ENCODE measurements around the gene C1orf87.

The C1orf87 gene

GRCh38 chr1:60065199-60065598, 8.4 kb downstream of the C1orf87 start:
- DNase-seq (ENCODE audit: low read depth in 1 of 2, low spot score in 1 of 2): no peak

- no peak for DNase-seq (ENCODE audit: low read depth in 1 of 2, low spot score in 1 of 2)
Measured at GRCh38 chr1:60063561-60063960, 10.0 kb downstream of the C1orf87 start.

GRCh38 chr1:60059468-60059867, 14.1 kb downstream of the C1orf87 start:
- DNase-seq (ENCODE audit: low read depth in 1 of 2, low spot score in 1 of 2): no peak

- DNase-seq (ENCODE audit: low read depth in 1 of 2, low spot score in 1 of 2): no peak
Measured at GRCh38 chr1:60055336-60055735, 18.2 kb downstream of the C1orf87 start.

GRCh38 chr1:60054374-60054773, 19.2 kb downstream of the C1orf87 start:
- no peak for DNase-seq (ENCODE audit: low read depth in 1 of 2, low spot score in 1 of 2)

GRCh38 chr1:60052601-60053000, 21.0 kb downstream of the C1orf87 start:
- no peak for DNase-seq (ENCODE audit: low read depth in 1 of 2, low spot score in 1 of 2)

GRCh38 chr1:60051191-60051590, 22.4 kb downstream of the C1orf87 start:
- no peak for DNase-seq (ENCODE audit: low read depth in 1 of 2, low spot score in 1 of 2)

GRCh38 chr1:60049188-60049587, 24.4 kb downstream of the C1orf87 start:
- DNase-seq (ENCODE audit: low read depth in 1 of 2, low spot score in 1 of 2): no peak

- no peak for DNase-seq (ENCODE audit: low read depth in 1 of 2, low spot score in 1 of 2)
Measured at GRCh38 chr1:60044881-60045280, 28.7 kb downstream of the C1orf87 start.

- DNase-seq (ENCODE audit: low read depth in 1 of 2, low spot score in 1 of 2): no peak
Measured at GRCh38 chr1:60041783-60042182, 31.8 kb downstream of the C1orf87 start.

- DNase-seq (ENCODE audit: low read depth in 1 of 2, low spot score in 1 of 2): no peak
Measured at GRCh38 chr1:60037669-60038068, 35.9 kb downstream of the C1orf87 start.

GRCh38 chr1:60036856-60037460, 36.6 kb downstream of the C1orf87 start:
- DNase-seq (ENCODE audit: low read depth in 1 of 2, low spot score in 1 of 2): no peak

- no peak for DNase-seq (ENCODE audit: low read depth in 1 of 2, low spot score in 1 of 2)
Measured at GRCh38 chr1:60035921-60036320, 37.6 kb downstream of the C1orf87 start.

- DNase-seq (ENCODE audit: low read depth in 1 of 2, low spot score in 1 of 2): no peak
Measured at GRCh38 chr1:60034999-60035398, 38.6 kb downstream of the C1orf87 start.

- no peak for DNase-seq (ENCODE audit: low read depth in 1 of 2, low spot score in 1 of 2)
Measured at GRCh38 chr1:60033066-60033465, 40.5 kb downstream of the C1orf87 start.

- no peak for DNase-seq (ENCODE audit: low read depth in 1 of 2, low spot score in 1 of 2)
Measured at GRCh38 chr1:60031146-60031545, 42.4 kb downstream of the C1orf87 start.

GRCh38 chr1:60025552-60025951, 48.0 kb downstream of the C1orf87 start:
- no peak for DNase-seq (ENCODE audit: low read depth in 1 of 2, low spot score in 1 of 2)

- no peak for DNase-seq (ENCODE audit: low read depth in 1 of 2, low spot score in 1 of 2)
Measured at GRCh38 chr1:60017508-60018205, 55.9 kb downstream of the C1orf87 start.

GRCh38 chr1:60010690-60011089, 62.9 kb downstream of the C1orf87 start:
- no peak for DNase-seq (ENCODE audit: low read depth in 1 of 2, low spot score in 1 of 2)

- DNase-seq (ENCODE audit: low read depth in 1 of 2, low spot score in 1 of 2): no peak
Measured at GRCh38 chr1:60008500-60008899, 65.1 kb downstream of the C1orf87 start.

GRCh38 chr1:60000625-60001024, 72.9 kb downstream of the C1orf87 start:
- no peak for DNase-seq (ENCODE audit: low read depth in 1 of 2, low spot score in 1 of 2)

- DNase-seq (ENCODE audit: low read depth in 1 of 2, low spot score in 1 of 2): no peak
Measured at GRCh38 chr1:59999746-60000145, 73.8 kb downstream of the C1orf87 start.

- no peak for DNase-seq (ENCODE audit: low read depth in 1 of 2, low spot score in 1 of 2)
Measured at GRCh38 chr1:59999006-59999405, 74.6 kb downstream of the C1orf87 start.

Measured in stimulated activated CD4-positive, alpha-beta T cell treated with anti-CD3 and anti-CD28 coated beads, Interleukin-15, amount 100 ng/mL, for 1 hour (primary cell).